ENCODE results near the gene PARP12. TPM values are rescaled to one million over a fixed set of nuclear protein-coding genes. Genes with fewer than 3 reads are reported as not detected.

Gene PARP12
- total and polyA plus RNA-seq, 12 donors: 6.7 to 48.3 (median 13.1) TPM

DNA sequence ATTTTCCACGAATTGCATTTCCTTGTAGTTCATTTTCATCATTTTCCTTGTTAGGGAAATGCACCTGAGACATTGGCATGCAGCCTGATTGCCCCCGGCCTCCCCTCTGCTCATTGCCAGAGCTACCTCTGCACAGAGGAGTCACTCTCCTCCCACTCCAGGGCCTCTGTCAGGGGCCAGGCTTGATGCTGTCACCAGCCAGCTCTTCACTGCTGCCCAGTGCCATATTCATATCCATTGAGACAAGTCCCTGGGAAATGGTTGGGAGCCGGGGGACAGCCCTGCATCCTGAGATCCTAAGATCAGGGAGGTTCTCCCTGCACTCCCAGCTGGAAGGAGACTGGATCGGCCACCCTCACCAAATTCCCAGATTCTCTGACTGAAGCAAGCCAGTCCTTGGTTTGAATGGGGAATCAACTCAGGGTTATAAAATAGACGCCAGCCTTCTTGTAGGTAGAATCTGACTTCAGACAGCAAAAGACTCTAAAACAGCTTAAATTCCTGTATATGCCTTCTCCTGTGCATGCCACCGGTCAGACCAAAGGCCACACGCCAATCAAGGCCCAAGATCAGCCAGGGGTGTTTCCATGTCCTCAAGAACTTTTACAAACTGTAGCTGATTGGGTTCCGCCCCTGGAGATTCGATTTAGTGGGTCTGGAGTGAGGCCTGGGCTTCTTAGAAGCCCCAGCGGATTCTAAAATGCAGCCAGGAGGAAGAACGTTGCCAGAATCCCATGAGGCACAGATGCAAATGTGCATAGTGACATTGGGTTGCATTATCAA lies 86.5 kb downstream of the PARP12 start:
- H3K36me3 ChIP-seq: peaks cover 0 to 12% (median 0%) of the 10 kb centered on the region in 9 donors
- intact Hi-C loops (cut with DNase I): no loop called here

DNA sequence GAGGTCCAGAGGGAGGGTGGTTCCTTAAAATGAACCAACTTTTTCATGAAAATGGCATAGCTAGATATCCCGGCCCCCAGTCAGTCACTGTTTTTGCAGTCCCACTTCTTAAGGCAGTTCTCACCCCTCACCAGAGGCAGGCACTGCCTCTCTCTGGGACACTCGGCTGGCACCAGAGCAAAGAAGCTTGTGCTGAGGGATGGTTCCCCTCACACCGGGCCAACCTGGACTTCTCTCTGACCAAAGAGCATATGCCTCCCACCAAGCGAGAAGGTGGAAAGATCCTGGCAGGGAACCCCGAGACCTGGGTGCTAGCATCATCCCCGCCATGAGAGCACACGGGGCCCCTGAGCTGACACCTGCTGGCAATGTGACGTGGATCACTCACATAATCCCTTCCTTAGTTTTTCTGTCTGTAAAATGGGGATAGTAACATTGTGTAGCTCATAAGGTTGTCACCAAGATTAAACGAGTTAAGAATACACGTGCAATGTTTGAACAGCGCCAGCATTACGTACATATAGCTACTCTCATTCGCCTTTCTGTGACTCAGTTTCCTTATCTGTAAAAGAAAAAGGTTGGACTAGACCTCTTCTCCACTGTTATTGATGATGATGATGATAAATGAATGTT lies 88.5 kb downstream of the PARP12 start:
- TF ChIP-seq, protein P1, sequence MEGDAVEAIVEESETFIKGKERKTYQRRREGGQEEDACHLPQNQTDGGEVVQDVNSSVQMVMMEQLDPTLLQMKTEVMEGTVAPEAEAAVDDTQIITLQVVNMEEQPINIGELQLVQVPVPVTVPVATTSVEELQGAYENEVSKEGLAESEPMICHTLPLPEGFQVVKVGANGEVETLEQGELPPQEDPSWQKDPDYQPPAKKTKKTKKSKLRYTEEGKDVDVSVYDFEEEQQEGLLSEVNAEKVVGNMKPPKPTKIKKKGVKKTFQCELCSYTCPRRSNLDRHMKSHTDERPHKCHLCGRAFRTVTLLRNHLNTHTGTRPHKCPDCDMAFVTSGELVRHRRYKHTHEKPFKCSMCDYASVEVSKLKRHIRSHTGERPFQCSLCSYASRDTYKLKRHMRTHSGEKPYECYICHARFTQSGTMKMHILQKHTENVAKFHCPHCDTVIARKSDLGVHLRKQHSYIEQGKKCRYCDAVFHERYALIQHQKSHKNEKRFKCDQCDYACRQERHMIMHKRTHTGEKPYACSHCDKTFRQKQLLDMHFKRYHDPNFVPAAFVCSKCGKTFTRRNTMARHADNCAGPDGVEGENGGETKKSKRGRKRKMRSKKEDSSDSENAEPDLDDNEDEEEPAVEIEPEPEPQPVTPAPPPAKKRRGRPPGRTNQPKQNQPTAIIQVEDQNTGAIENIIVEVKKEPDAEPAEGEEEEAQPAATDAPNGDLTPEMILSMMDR (IDR thresholded peaks at IDR 0.05): no peak
- Histone ChIP-seq H3K27ac (no peak overlapping the region), H3K4me3 (no peak overlapping the region), H3K4me1 (no peaks in the 10 kb centered on the region), H3K36me3 (peaks cover 0 to 24% (median 0%) of the 10 kb centered on the region in 9 donors), H3K9me3 (no peaks in the 10 kb centered on the region), H3K27me3 (peaks cover 0 to 6% (median 0%) of the 10 kb centered on the region in 7 donors)
- no peak for DNase-seq
- 93 to 94% methylated on average over 13 of the region's 13 CpGs for WGBS, 2 donors
- intact Hi-C loops (cut with DNase I): no loop called here
- no peak for ATAC-seq

More for the DNA sequence above, 86.5 kb downstream of the PARP12 start:
- WGBS, 2 donors: 87 to 91% methylated on average over 11 of the region's 11 CpGs
- no peaks in the 10 kb centered on the region for H3K9me3 ChIP-seq
- TF ChIP-seq, protein P1 (IDR thresholded peaks at IDR 0.05): no peak
- no peak overlapping the region for H3K27ac ChIP-seq
- H3K4me3 ChIP-seq: no peak overlapping the region
- ATAC-seq (no peak), DNase-seq (no peak)
- H3K4me1 ChIP-seq: peaks cover 0 to 11% (median 0%) of the 10 kb centered on the region in 9 donors
- H3K27me3 ChIP-seq: peaks cover 0 to 6% (median 0%) of the 10 kb centered on the region in 7 donors

Other genes starting within 250 kb of the PARP12 start
- gene TBXAS1, start 233.7 kb downstream of the PARP12 start, total RNA-seq: 10 to 100 TPM in 1 of 10 donors, 1 to 10 TPM in 9; 1.7 to 17.7 (median 3.7) TPM
- 1 to 10 TPM; 2.5 to 4.8 TPM for gene TBXAS1, start 233.7 kb downstream of the PARP12 start, polyA plus RNA-seq
- gene KDM7A, start 114.0 kb upstream of the PARP12 start, total RNA-seq: 10 to 100 TPM in 9 of 10 donors, 1 to 10 TPM in 1; 8.9 to 16.4 (median 12.4) TPM
- gene KDM7A, start 114.0 kb upstream of the PARP12 start, polyA plus RNA-seq: 1 to 10 TPM; 2.7 to 3.9 TPM

Measured in heart right ventricle (tissue), 16 donors.